SK-N-SH treated with all-trans-retinoic acid at 6 μM for 48 hours (cell line): ENCODE data around the gene MAML3.

Experiments
- ATAC-seq: fragments of 200-7000 bp; cut with Tn5 transposase; 3 replicates; pipeline ENCODE4 v1.9.1; 2020; ENCODE audit warnings: mild to moderate bottlenecking, moderate library complexity
- ARNTL ChIP-seq: fragments of 450-650 bp; formaldehyde crosslinking; IDR thresholded peaks from 2 replicates; pipeline ENCODE4 v1.5.0; 2020; ENCODE audit warnings: low read depth, mild to moderate bottlenecking, moderate library complexity, borderline replicate concordance
- BACH2 ChIP-seq: fragments of 250-450 bp; sonication (Bioruptor Pico); IDR thresholded peaks from 2 replicates; pipeline ENCODE4 v1.9.0; 2021; ENCODE audit warnings: mild to moderate bottlenecking, borderline replicate concordance
- CREB5 ChIP-seq: fragments of 250-450 bp; sonication (Bioruptor Pico); IDR thresholded peaks from 2 replicates; pipeline ENCODE4 v1.5.1; 2020; ENCODE audit warnings: low read depth, mild to moderate bottlenecking, moderate library complexity
- CSDC2 ChIP-seq: fragments of 250-450 bp; sonication (Bioruptor Pico); IDR thresholded peaks from 2 replicates; pipeline ENCODE4 v1.5.0; 2020; ENCODE audit warnings: mild to moderate bottlenecking, moderate library complexity
- CSRNP3 ChIP-seq: fragments of 250-450 bp; sonication (Bioruptor Pico); IDR thresholded peaks from 2 replicates; pipeline ENCODE4 v1.5.1; 2021; ENCODE audit warnings: mild to moderate bottlenecking, moderate library complexity
- ESRRG ChIP-seq: fragments of 250-450 bp; sonication (Bioruptor Pico); IDR thresholded peaks from 2 replicates; pipeline ENCODE4 v1.6.1; 2021; ENCODE audit warnings: mild to moderate bottlenecking
- GLIS3 ChIP-seq: fragments of 250-450 bp; sonication (Bioruptor Pico); IDR thresholded peaks from 2 replicates; pipeline ENCODE4 v1.5.0; 2020; ENCODE audit warnings: mild to moderate bottlenecking, moderate library complexity
- ISL1 ChIP-seq: fragments of 250-450 bp; sonication (Bioruptor Pico); IDR thresholded peaks from 2 replicates; pipeline ENCODE4 v2.1.2; 2022; ENCODE audit warnings: mild to moderate bottlenecking, moderate library complexity
- OSR1 ChIP-seq: fragments of 250-450 bp; sonication (Bioruptor Pico); IDR thresholded peaks from 2 replicates; pipeline ENCODE4 v1.8.0; 2022; ENCODE audit warnings: moderate library complexity, mild to moderate bottlenecking, inconsistent platforms
- PATZ1 ChIP-seq: fragments of 250-450 bp; sonication (Bioruptor Pico); IDR thresholded peaks from 2 replicates; pipeline ENCODE4 v1.8.0; 2020; ENCODE audit warnings: mild to moderate bottlenecking, moderate library complexity, borderline replicate concordance
- POU6F1 ChIP-seq: fragments of 250-450 bp; sonication (Bioruptor Pico); IDR thresholded peaks from 2 replicates; pipeline ENCODE4 v1.8.0; 2021; ENCODE audit warnings: low read depth, mild to moderate bottlenecking, moderate library complexity, borderline replicate concordance
- PPARA ChIP-seq: fragments of 250-450 bp; sonication (Bioruptor Pico); IDR thresholded peaks from 2 replicates; pipeline ENCODE4 v1.5.0; 2020; ENCODE audit warnings: mild to moderate bottlenecking, borderline replicate concordance
- RARB ChIP-seq: fragments of 250-450 bp; sonication (Bioruptor Pico); IDR thresholded peaks from 2 replicates; pipeline ENCODE4 v1.8.0; 2021; ENCODE audit warnings: mild to moderate bottlenecking, moderate library complexity
- SNAI2 ChIP-seq: fragments of 250-450 bp; sonication (Bioruptor Pico); IDR thresholded peaks from 2 replicates; pipeline ENCODE4 v1.5.0; 2020; ENCODE audit warnings: mild to moderate bottlenecking, moderate library complexity
- TCF4 ChIP-seq: fragments of 250-450 bp; sonication (Bioruptor Pico); IDR thresholded peaks from 2 replicates; pipeline ENCODE4 v1.8.0; 2021; ENCODE audit warnings: mild to moderate bottlenecking, moderate library complexity, borderline replicate concordance
- TOX ChIP-seq: fragments of 250-450 bp; sonication (Bioruptor Pico); IDR thresholded peaks from 2 replicates; pipeline ENCODE4 v1.8.0; 2021; ENCODE audit warnings: mild to moderate bottlenecking, moderate library complexity, borderline replicate concordance
- TSHZ2 ChIP-seq: fragments of 250-450 bp; sonication (Bioruptor Pico); IDR thresholded peaks from 2 replicates; pipeline ENCODE4 v1.5.0; 2020; ENCODE audit warnings: mild to moderate bottlenecking, moderate library complexity
- ZC3H10 ChIP-seq: fragments of 250-450 bp; sonication (Bioruptor Pico); IDR thresholded peaks from 2 replicates; pipeline ENCODE4 v1.5.1; 2021; ENCODE audit warnings: mild to moderate bottlenecking, moderate library complexity
- ZFP3 ChIP-seq: fragments of 250-450 bp; sonication (Bioruptor Pico); IDR thresholded peaks from 2 replicates; pipeline ENCODE4 v1.5.0; 2020; ENCODE audit warnings: mild to moderate bottlenecking, moderate library complexity
- ZFP30 ChIP-seq: fragments of 450-650 bp; formaldehyde crosslinking; IDR thresholded peaks from 2 replicates; pipeline ENCODE4 v1.5.0; 2022; ENCODE audit warnings: mild to moderate bottlenecking, moderate library complexity
- ZNF565 ChIP-seq: fragments of 450-650 bp; formaldehyde crosslinking; conservative IDR thresholded peaks from 2 replicates; pipeline ENCODE4 v1.5.0; 2020; ENCODE audit warnings: low read depth, mild to moderate bottlenecking, moderate library complexity
- ZNF70 ChIP-seq: fragments of 450-650 bp; formaldehyde crosslinking; IDR thresholded peaks from 2 replicates; pipeline ENCODE4 v1.5.0; 2020; ENCODE audit warnings: mild to moderate bottlenecking, moderate library complexity
- ZNF8 ChIP-seq: fragments of 450-650 bp; formaldehyde crosslinking; IDR thresholded peaks from 2 replicates; pipeline ENCODE4 v1.5.0; 2020; ENCODE audit warnings: mild to moderate bottlenecking, moderate library complexity

MAML3 gene

GRCh38 chr4:139676365-139676764, 477.6 kb downstream of the MAML3 start:
- no peak for ATAC-seq
- TF ChIP-seq ZFP3 (CRISPR knock-in tag) (no peak), OSR1 (CRISPR knock-in tag) (no peak), ZFP30 (CRISPR knock-in tag) (no peak), TCF4 (CRISPR knock-in tag) (no peak), CSRNP3 (CRISPR knock-in tag) (no peak), PPARA (CRISPR knock-in tag) (no peak), ARNTL (CRISPR knock-in tag) (no peak), ESRRG (CRISPR knock-in tag) (no peak), BACH2 (no peak), ZNF565 (no peak), RARB (no peak), SNAI2 (CRISPR knock-in tag) (no peak), PATZ1 (CRISPR knock-in tag) (no peak), CSDC2 (CRISPR knock-in tag) (no peak), TSHZ2 (CRISPR knock-in tag) (no peak), ZC3H10 (CRISPR knock-in tag) (no peak), ISL1 (CRISPR knock-in tag) (no peak), ZNF8 (CRISPR knock-in tag) (no peak), POU6F1 (CRISPR knock-in tag) (no peak)

- TF ChIP-seq TOX (CRISPR knock-in tag) = no peak
- no peak for ATAC-seq
Measured at GRCh38 chr4:139675651-139676050, 478.3 kb downstream of the MAML3 start.

- TF ChIP-seq ZFP30 (CRISPR knock-in tag) = no peak
- no peak for TF ChIP-seq TOX (CRISPR knock-in tag)
- TF ChIP-seq ISL1 (CRISPR knock-in tag) = no peak
- TF ChIP-seq SNAI2 (CRISPR knock-in tag) = no peak
- TF ChIP-seq ZNF565 = no peak
- TF ChIP-seq, all 23 proteins: peak for 0
- no peak for ATAC-seq
Measured at GRCh38 chr4:139674875-139675550, 479.0 kb downstream of the MAML3 start.

GRCh38 chr4:139672732-139673131, 481.3 kb downstream of the MAML3 start:
- ATAC-seq = no peak
- TF ChIP-seq CSRNP3 (CRISPR knock-in tag) (no peak), ZNF70 (CRISPR knock-in tag) (no peak), PPARA (CRISPR knock-in tag) (no peak), RARB (no peak), GLIS3 (CRISPR knock-in tag) (no peak), ZFP3 (CRISPR knock-in tag) (no peak), ISL1 (CRISPR knock-in tag) (no peak), BACH2 (no peak), TCF4 (CRISPR knock-in tag) (no peak), ZC3H10 (CRISPR knock-in tag) (no peak), ZNF565 (no peak), OSR1 (CRISPR knock-in tag) (no peak), CREB5 (CRISPR knock-in tag) (no peak), ZFP30 (CRISPR knock-in tag) (no peak), SNAI2 (CRISPR knock-in tag) (no peak), ESRRG (CRISPR knock-in tag) (no peak)
- TF ChIP-seq, all 23 proteins: peak for 0
